HepG2 (cell line): ENCODE measurements around the gene CLEC14A. TPM values are rescaled to one million over a fixed set of nuclear protein-coding genes. Genes with fewer than 3 reads are reported as not detected.

ENCODE experiments used
- ATAC-seq: fragments of 200-7000 bp; cut with Tn5 transposase; 3 replicates; pipeline ENCODE4 v1.9.1; 2020; ENCODE audit warnings: mild to moderate bottlenecking, moderate library complexity
- BruUV-seq: library from RNA; stranded (reverse); fragments of 400-500 nt; replicated peaks from 2 replicates; lab custom pipeline; 2021; lab: Mats Ljungman, UMichigan
- CTCF ChIA-PET: fragments of 300-600 bp; formaldehyde crosslinking; extraction: SDS; loops from one replicate; lab custom pipeline; 2021; ENCODE audit warnings: low total read pairs, inconsistent platforms, low intra/inter-chr PET ratio; lab: Yijun Ruan, JAX
- POLR2A ChIA-PET: fragments of 350-600 bp; sonication (Branson Sonifier 250); formaldehyde crosslinking; loops from one replicate; lab custom pipeline; 2020; ENCODE audit warnings: antibody characterized with exemption, inconsistent platforms; lab: Yijun Ruan, JAX
- DNase-seq: peaks from one replicate; pipeline ENCODE4 v3.0.0-alpha.2; 2015; ENCODE audit warnings: low spot score
- FAIRE-seq: peaks from 3 replicates; lab custom pipeline; 2011; peaks lifted over from hg19 to GRCh38; lab: Jason Lieb, UNC
- H2AFZ ChIP-seq: one replicate; pipeline ENCODE4 v1.6.1; 2011; ENCODE audit warnings: low read length, inconsistent platforms
- H3K27ac ChIP-seq: fragments of 300-600 bp; 3 replicates; pipeline ENCODE4 v1.8.0; 2011; ENCODE audit warnings: mixed run types, mild to moderate bottlenecking, mixed read lengths, low read length, inconsistent platforms; ENCODE audit not compliant: insufficient read depth; ENCODE audit errors: extremely low read length
- H3K27me3 ChIP-seq, 2 experiments: fragments of 200-600 bp in 1 of 2; 2 replicates in 1 of 2; 3 replicates in 1 of 2; pipeline versions ENCODE4 v1.6.0 to v1.8.0; 2011; ENCODE audit warnings: low read length in 2 of 2, mild to moderate bottlenecking in 2 of 2, moderate library complexity in 2 of 2, inconsistent platforms in 1 of 2; ENCODE audit not compliant: insufficient read depth in 2 of 2, control insufficient read depth in 1 of 2
- H3K36me3 ChIP-seq, 2 experiments: fragments of 200-600 bp in 1 of 2; replicated peaks in 1 of 2; 2 replicates in 1 of 2; 3 replicates in 1 of 2; pipeline versions ENCODE4 v1.5.1 to v1.8.0; 2011; ENCODE audit warnings: low read length in 2 of 2, inconsistent platforms in 1 of 2; ENCODE audit not compliant: insufficient read depth in 2 of 2, control insufficient read depth in 1 of 2
- H3K4me1 ChIP-seq: 2 replicates; pipeline ENCODE4 v1.5.1; 2012; ENCODE audit warnings: low read length, inconsistent platforms; ENCODE audit not compliant: insufficient read depth
- H3K4me2 ChIP-seq: 2 replicates; pipeline ENCODE4 v1.6.0; 2011; ENCODE audit warnings: low read depth, low read length, inconsistent platforms
- H3K4me3 ChIP-seq, 3 experiments: fragments of 200-600 bp in 1 of 3; sonication (generic), shearing (Covaris generic) in 1 of 3; replicated peaks in 1 of 3; 2 replicates each; pipeline ENCODE4 v1.5.1; 2011 to 2016; ENCODE audit warnings: low read length in 3 of 3, inconsistent platforms in 2 of 3, low read depth in 2 of 3, mild to moderate bottlenecking in 2 of 3, control low read depth in 1 of 3, mixed read lengths in 1 of 3; ENCODE audit not compliant: insufficient read depth in 1 of 3
- H3K79me2 ChIP-seq: one replicate; pipeline ENCODE4 v1.6.1; 2011; ENCODE audit warnings: low read length, inconsistent platforms; ENCODE audit not compliant: insufficient read depth
- H3K9ac ChIP-seq: 2 replicates; pipeline ENCODE4 v1.6.0; 2011; ENCODE audit warnings: mild to moderate bottlenecking, low read depth, low read length, inconsistent platforms; ENCODE audit not compliant: insufficient read depth
- H3K9me3 ChIP-seq: 2 replicates; pipeline ENCODE4 v1.5.1; 2012; ENCODE audit warnings: mild to moderate bottlenecking, low read length
- H4K20me1 ChIP-seq: 2 replicates; pipeline ENCODE4 v1.6.0; 2011; ENCODE audit warnings: inconsistent platforms, mild to moderate bottlenecking, low read length, moderate library complexity; ENCODE audit not compliant: insufficient read depth
- ATRX ChIP-seq: sonication (generic); formaldehyde crosslinking; IDR thresholded peaks from 2 replicates; pipeline ENCODE4 v1.4.0; 2020; ENCODE audit warnings: missing genetic modification reagents, borderline replicate concordance
- BCL3 ChIP-seq: sonication (generic); formaldehyde crosslinking; IDR thresholded peaks from 2 replicates; pipeline ENCODE4 v1.5.1; 2020; ENCODE audit warnings: mild to moderate bottlenecking, missing genetic modification reagents, moderate library complexity
- IKZF4 ChIP-seq: sonication (generic); formaldehyde crosslinking; IDR thresholded peaks from 2 replicates; pipeline ENCODE4 v1.5.1; 2020; ENCODE audit warnings: borderline replicate concordance, mild to moderate bottlenecking, low read depth, missing genetic modification reagents; ENCODE audit errors: not compliant biosample characterization
- KAT7 ChIP-seq: IDR thresholded peaks from 2 replicates; pipeline ENCODE4 v1.6.1; 2018; ENCODE audit warnings: borderline replicate concordance, missing compliant biosample characterization
- NCOR1 ChIP-seq: fragments of 200-600 bp; sonication (generic); IDR thresholded peaks from 2 replicates; pipeline ENCODE4 v1.7.0; 2017; ENCODE audit warnings: antibody characterized with exemption, low read length, borderline replicate concordance
- NFIB ChIP-seq: sonication (generic); formaldehyde crosslinking; IDR thresholded peaks from 2 replicates; pipeline ENCODE4 v1.9.0; 2021; ENCODE audit warnings: missing genetic modification reagents, mild to moderate bottlenecking, borderline replicate concordance
- PLRG1 ChIP-seq: fragments of 450-650 bp; conservative IDR thresholded peaks from 2 replicates; pipeline ENCODE4 v1.6.1; 2016
- PRPF4 ChIP-seq: fragments of 200-400 bp; formaldehyde crosslinking; IDR thresholded peaks from 2 replicates; pipeline ENCODE4 v1.6.1; 2016; ENCODE audit warnings: low read length, low read depth; ENCODE audit not compliant: poor library complexity, severe bottlenecking
- ZIK1 ChIP-seq: sonication (generic); formaldehyde crosslinking; IDR thresholded peaks from 2 replicates; pipeline ENCODE4 v1.5.0; 2020; ENCODE audit warnings: mild to moderate bottlenecking, low read depth, missing genetic modification reagents, borderline replicate concordance
- ZNF10 ChIP-seq: sonication (generic); formaldehyde crosslinking; IDR thresholded peaks from 2 replicates; pipeline ENCODE4 v1.4.0; 2020; ENCODE audit warnings: mild to moderate bottlenecking, low read depth, missing genetic modification reagents, borderline replicate concordance
- ZNF30 ChIP-seq: sonication (generic); formaldehyde crosslinking; IDR thresholded peaks from 2 replicates; pipeline ENCODE4 v1.5.0; 2020; ENCODE audit warnings: mild to moderate bottlenecking, missing genetic modification reagents
- ZNF558 ChIP-seq: sonication (generic); formaldehyde crosslinking; IDR thresholded peaks from 2 replicates; pipeline ENCODE4 v1.9.0; 2022; ENCODE audit warnings: mild to moderate bottlenecking, missing genetic modification reagents, borderline replicate concordance
- ZNF678 ChIP-seq: sonication (generic); formaldehyde crosslinking; IDR thresholded peaks from 2 replicates; pipeline ENCODE4 v1.4.0; 2020; ENCODE audit warnings: mild to moderate bottlenecking, missing genetic modification reagents
- ZNF720 ChIP-seq: sonication (generic); formaldehyde crosslinking; IDR thresholded peaks from 2 replicates; pipeline ENCODE4 v1.4.0; 2020; ENCODE audit warnings: missing genetic modification reagents
- ZNF841 ChIP-seq: sonication (generic); formaldehyde crosslinking; IDR thresholded peaks from 2 replicates; pipeline ENCODE4 v1.8.1; 2023; ENCODE audit warnings: missing genetic modification reagents, borderline replicate concordance
- WGBS: methylation state at CpG from one replicate; pipeline ENCODE4 v1.1.6; 2017; ENCODE audit warnings: low lambda C conversion rate; 5-methylcytosine and 5-hydroxymethylcytosine counted together
- in situ Hi-C: cut with HindIII; loops from 2 replicates; pipeline ENCODE4 v1.10.0; 2017; ENCODE audit warnings: low pct_unique_long_range_greater_than_20kb; ENCODE audit not compliant: extremely low pct_ligation_motif_present
- intact Hi-C: fragments of 100-400 bp; cut with micrococcal nuclease; formaldehyde crosslinking; loops from one replicate; pipeline ENCODE4 v1.10.0; 2022; ENCODE audit not compliant: unreplicated experiment
- polyA plus RNA-seq, 8 experiments: library from polyadenylated mRNA; depleted of rRNA in 3 of 8; stranded (reverse) in 7 of 8; unstranded in 1 of 8; fragments of >200 nt; fragmentation: Illumina TruSeq in 4 of 8; extraction: Trizol in 4 of 8; gene quantifications; 2 replicates each; pipeline versions ENCODE4 v1.2.1 to v1.2.3, GENCODE V29; 2011 to 2016; ENCODE audit warnings: low read depth in 4 of 8, missing spikeins in 1 of 8, mixed read lengths in 1 of 8; ENCODE audit not compliant: insufficient read depth in 1 of 8
- total RNA-seq, 5 experiments: library from RNA; depleted of rRNA; stranded (reverse); fragments of >200 nt; fragmentation: Illumina TruSeq; extraction: Trizol; gene quantifications; 2 replicates each; pipeline ENCODE4 v1.2.3, GENCODE V29; 2016; ENCODE audit warnings: low read depth in 1 of 5
- TF ChIP-seq, protein P1 (sequence below): sonication (generic); formaldehyde crosslinking; IDR thresholded peaks from 2 replicates; pipeline ENCODE4 v1.4.0; 2020; ENCODE audit warnings: missing genetic modification reagents

CLEC14A gene
- total and polyA plus RNA-seq, 2 of the 13 experiments (the other 11 are each of a cell fraction or from before 2014, with no cell fraction given) = not detected

GRCh38 chr14:38207736-38208617 lies 47.9 kb downstream of the CLEC14A start, which contains the start of gene SSTR1:
Gene SSTR1 (plus strand): TSS chr14:38207904. CDS start chr14:38209390, 1,486 bp downstream.
- FAIRE-seq (no peak), ATAC-seq (peak; percentile 63), DNase-seq (peak; percentile 43)
- peak within 1 kb of the TSS; percentile 66 for H3K4me2 ChIP-seq
- H2AFZ ChIP-seq = no peak within 1 kb of the TSS
- H3K9ac ChIP-seq = no peak within 1 kb of the TSS
- H3K79me2 ChIP-seq = no peaks in the 10 kb centered on the region
- 6% methylated on average over 49 of the region's 49 CpGs for WGBS
- ChIA-PET POLR2A (no interaction called here), CTCF (no interaction called here)
- H3K36me3 ChIP-seq = no peaks in the 10 kb centered on the region
- H3K27ac ChIP-seq = no peak within 1 kb of the TSS
- intact Hi-C loops = no loop called here
- H3K27me3 ChIP-seq = peaks cover 5 to 47% of the 10 kb centered on the region in 2 experiments
- H4K20me1 ChIP-seq = no peaks in the 10 kb centered on the region
- H3K9me3 ChIP-seq = no peaks in the 10 kb centered on the region
- BruUV-seq = no TSS peak
- in situ Hi-C loops = loop anchor here (5.0 to 10.0 kb wide), 2 partner anchors 306 to 503 kb away; no protein-coding TSS in a partner anchor
- peaks cover 15% of the 10 kb centered on the region for H3K4me1 ChIP-seq
- peak within 1 kb of the TSS; percentile 13 to 47 (median 25); a peak in 5 of 6 replicates for H3K4me3 ChIP-seq
- TF ChIP-seq ZNF10 (no peak), ZNF30 (CRISPR knock-in tag) (no peak), ZNF841 (CRISPR knock-in tag) (no peak), ZNF678 (CRISPR knock-in tag) (no peak), PLRG1 (no peak), PRPF4 (no peak), ZIK1 (peak; percentile 18; the same call in 1 of the 2 replicates), KAT7 (CRISPR knock-in tag) (no peak), ATRX (no peak), NFIB (CRISPR knock-in tag) (no peak), IKZF4 (CRISPR knock-in tag) (peak; percentile 44), ZNF720 (CRISPR knock-in tag) (no peak), NCOR1 (0 out of 2 replicates have a peak, but pooled peaks have one; percentile 37), BCL3 (CRISPR knock-in tag) (no peak), ZNF558 (0 out of 2 replicates have a peak, but pooled peaks have one; percentile 43)
- TF ChIP-seq, protein P1, sequence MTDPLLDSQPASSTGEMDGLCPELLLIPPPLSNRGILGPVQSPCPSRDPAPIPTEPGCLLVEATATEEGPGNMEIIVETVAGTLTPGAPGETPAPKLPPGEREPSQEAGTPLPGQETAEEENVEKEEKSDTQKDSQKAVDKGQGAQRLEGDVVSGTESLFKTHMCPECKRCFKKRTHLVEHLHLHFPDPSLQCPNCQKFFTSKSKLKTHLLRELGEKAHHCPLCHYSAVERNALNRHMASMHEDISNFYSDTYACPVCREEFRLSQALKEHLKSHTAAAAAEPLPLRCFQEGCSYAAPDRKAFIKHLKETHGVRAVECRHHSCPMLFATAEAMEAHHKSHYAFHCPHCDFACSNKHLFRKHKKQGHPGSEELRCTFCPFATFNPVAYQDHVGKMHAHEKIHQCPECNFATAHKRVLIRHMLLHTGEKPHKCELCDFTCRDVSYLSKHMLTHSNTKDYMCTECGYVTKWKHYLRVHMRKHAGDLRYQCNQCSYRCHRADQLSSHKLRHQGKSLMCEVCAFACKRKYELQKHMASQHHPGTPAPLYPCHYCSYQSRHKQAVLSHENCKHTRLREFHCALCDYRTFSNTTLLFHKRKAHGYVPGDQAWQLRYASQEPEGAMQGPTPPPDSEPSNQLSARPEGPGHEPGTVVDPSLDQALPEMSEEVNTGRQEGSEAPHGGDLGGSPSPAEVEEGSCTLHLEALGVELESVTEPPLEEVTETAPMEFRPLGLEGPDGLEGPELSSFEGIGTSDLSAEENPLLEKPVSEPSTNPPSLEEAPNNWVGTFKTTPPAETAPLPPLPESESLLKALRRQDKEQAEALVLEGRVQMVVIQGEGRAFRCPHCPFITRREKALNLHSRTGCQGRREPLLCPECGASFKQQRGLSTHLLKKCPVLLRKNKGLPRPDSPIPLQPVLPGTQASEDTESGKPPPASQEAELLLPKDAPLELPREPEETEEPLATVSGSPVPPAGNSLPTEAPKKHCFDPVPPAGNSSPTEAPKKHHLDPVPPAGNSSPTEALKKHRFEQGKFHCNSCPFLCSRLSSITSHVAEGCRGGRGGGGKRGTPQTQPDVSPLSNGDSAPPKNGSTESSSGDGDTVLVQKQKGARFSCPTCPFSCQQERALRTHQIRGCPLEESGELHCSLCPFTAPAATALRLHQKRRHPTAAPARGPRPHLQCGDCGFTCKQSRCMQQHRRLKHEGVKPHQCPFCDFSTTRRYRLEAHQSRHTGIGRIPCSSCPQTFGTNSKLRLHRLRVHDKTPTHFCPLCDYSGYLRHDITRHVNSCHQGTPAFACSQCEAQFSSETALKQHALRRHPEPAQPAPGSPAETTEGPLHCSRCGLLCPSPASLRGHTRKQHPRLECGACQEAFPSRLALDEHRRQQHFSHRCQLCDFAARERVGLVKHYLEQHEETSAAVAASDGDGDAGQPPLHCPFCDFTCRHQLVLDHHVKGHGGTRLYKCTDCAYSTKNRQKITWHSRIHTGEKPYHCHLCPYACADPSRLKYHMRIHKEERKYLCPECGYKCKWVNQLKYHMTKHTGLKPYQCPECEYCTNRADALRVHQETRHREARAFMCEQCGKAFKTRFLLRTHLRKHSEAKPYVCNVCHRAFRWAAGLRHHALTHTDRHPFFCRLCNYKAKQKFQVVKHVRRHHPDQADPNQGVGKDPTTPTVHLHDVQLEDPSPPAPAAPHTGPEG (CRISPR knock-in tag) = 0 out of 2 replicates have a peak, but pooled peaks have one; percentile 26
